Adrenal gland (tissue), 12 donors: ENCODE data around the gene BPIFA3. TPM values are rescaled to one million over a fixed set of nuclear protein-coding genes. Genes with fewer than 3 reads are reported as not detected.

Experiments used
- DNase-seq, 7 donors: peaks; one replicate each; pipeline ENCODE4 v3.0.0-alpha.2; 2019 to 2020
- H3K27ac ChIP-seq, 5 donors: fragments of 200-600 bp; sonication (generic) in 4 of 5; 1 replicate in 3 of 5; 2 replicates in 2 of 5; pipeline versions ENCODE4 v1.5.1 to v1.8.0; 2016 to 2020; ENCODE audit warnings: mild to moderate bottlenecking in 1 of 5
- H3K27me3 ChIP-seq: fragments of 200-600 bp; 2 replicates; pipeline ENCODE4 v1.8.0; 2021
- H3K36me3 ChIP-seq, 2 donors: fragments of 200-600 bp; replicated peaks in 1 of 2; 1 replicate in 1 of 2; 2 replicates in 1 of 2; pipeline versions ENCODE4 v1.5.1 to v1.8.0; 2018 to 2022
- H3K4me1 ChIP-seq, 2 donors: fragments of 200-600 bp; replicated peaks in 1 of 2; 1 replicate in 1 of 2; 2 replicates in 1 of 2; pipeline versions ENCODE4 v1.5.1 to v1.8.0; 2018 to 2021
- H3K4me3 ChIP-seq, 4 donors: fragments of 200-600 bp; sonication (generic) in 3 of 4; one replicate each; pipeline ENCODE4 v1.5.1; 2016 to 2018
- H3K9me3 ChIP-seq, 3 donors: fragments of 200-600 bp; sonication (generic) in 1 of 3; replicated peaks in 1 of 3; 1 replicate in 2 of 3; 2 replicates in 1 of 3; pipeline versions ENCODE4 v1.5.1 to v1.8.0; 2016 to 2021
- CTCF ChIP-seq, 6 experiments: fragments of 450-650 bp in 4 of 6; fragments of 200-600 bp in 2 of 6; sonication (generic) in 1 of 6; IDR thresholded peaks; 1 replicate in 5 of 6; 2 replicates in 1 of 6; pipeline versions ENCODE4 v1.5.1 to v1.8.0; 2016 to 2021; ENCODE audit warnings: antibody characterized with exemption in 6 of 6, mild to moderate bottlenecking in 2 of 6, moderate library complexity in 1 of 6
- POLR2A ChIP-seq, 2 donors: fragments of 450-650 bp; IDR thresholded peaks; one replicate each; pipeline ENCODE4 v1.6.1; 2017; ENCODE audit warnings: antibody characterized with exemption in 2 of 2, mild to moderate bottlenecking in 2 of 2, moderate library complexity in 1 of 2
- WGBS, 4 donors: extraction: QIAGEN DNeasy Blood & Tissue Kit in 2 of 4; methylation state at CpG; one replicate each; pipeline versions ENCODE4 v1.1.5 to v1.1.7; 2013 to 2017; 5-methylcytosine and 5-hydroxymethylcytosine counted together
- intact Hi-C, 2 donors: fragments of 100-400 bp; cut with DNase I; formaldehyde crosslinking; loops; one replicate each; pipeline versions ENCODE4 v1.14.1 to v1.15.0; 2022 to 2023
- polyA plus RNA-seq, 3 donors: library from polyadenylated mRNA; stranded (reverse); fragments of 200-250 nt in 2 of 3; fragments of 350-450 nt in 1 of 3; fragmentation: Illumina TruSeq in 1 of 3; extraction: RNeasy Lipid Tissue Mini Kit (QIAGEN cat#74804) in 1 of 3; gene quantifications; one replicate each; pipeline ENCODE4 v1.2.3, GENCODE V29; 2013 to 2014
- total RNA-seq, 9 donors: library from RNA; depleted of rRNA in 4 of 9; stranded (reverse); fragments of >200 nt in 4 of 9; fragments of 120-200 nt in 1 of 9; fragmentation: NEBNext Ultra II Directional in 1 of 9; extraction: Animal tissue kit (Norgen Biotek cat#: 25700) in 1 of 9; gene quantifications; one replicate each; pipeline versions ENCODE4 v1.1.0 to v1.2.4, GENCODE V29; 2013 to 2023
- donor health status: healthy with polysubstance abuse.
- donor health status: Bipolar disorder and iron deficiency.
- donor health status: DM: yes; HTN: yes; CAD: no.
- donor health status: DM: no; HTN: no; CAD: no.
- donor health status: DM: no; HTN: no; CAD: no.
- donor health status: DM: yes; HTN: yes; CAD: no.

Gene BPIFA3
- total and polyA plus RNA-seq, 12 donors: not detected

- TF ChIP-seq POLR2A (IDR thresholded peaks at IDR 0.05) (no peak), CTCF (IDR thresholded peaks at IDR 0.05) (no peak)
- no peaks in the 10 kb centered on the region for H3K27me3 ChIP-seq
- intact Hi-C loops: loop anchor here in 1 of 2 donors (5.0 kb wide), 1 partner anchor 303 kb away; no protein-coding TSS in a partner anchor
- H3K4me3 ChIP-seq: no peak overlapping the region
- no peaks in the 10 kb centered on the region for H3K4me1 ChIP-seq
- WGBS, 4 donors: 18 to 28% (median 20%) methylated on average over 1 of the region's 1 CpG
- no peaks in the 10 kb centered on the region for H3K36me3 ChIP-seq
- H3K27ac ChIP-seq: no peak overlapping the region
- H3K9me3 ChIP-seq: no peaks in the 10 kb centered on the region
- DNase-seq: no peak
Observed at GRCh38 chr20:33210371-33210770, 6.8 kb upstream of the BPIFA3 start.

- TF ChIP-seq POLR2A (IDR thresholded peaks at IDR 0.05): no peak
- TF ChIP-seq CTCF (IDR thresholded peaks at IDR 0.05): peak in 5 of 6 experiments; percentile 21 to 41 (median 26)
- H3K27me3 ChIP-seq: no peaks in the 10 kb centered on the region
- no peaks in the 10 kb centered on the region for H3K9me3 ChIP-seq
- H3K36me3 ChIP-seq: no peaks in the 10 kb centered on the region
- DNase-seq: peak; percentile 14 to 72 (median 54)
- H3K27ac ChIP-seq: no peak overlapping the region
- intact Hi-C loops: loop anchor here in 1 of 2 donors (5.0 kb wide), 1 partner anchor 305 kb away; no protein-coding TSS in a partner anchor
- WGBS, 4 donors: 6 to 19% (median 14%) methylated on average over 3 to 5 of the region's 5 CpGs
- H3K4me3 ChIP-seq: no peak overlapping the region
- no peaks in the 10 kb centered on the region for H3K4me1 ChIP-seq
Observed at GRCh38 chr20:33211817-33212424, 5.2 kb upstream of the BPIFA3 start.

GRCh38 chr20:33224399-33224798, 7.2 kb downstream of the BPIFA3 start:
- no peak overlapping the region for H3K4me3 ChIP-seq
- no peak for DNase-seq
- H3K4me1 ChIP-seq: no peaks in the 10 kb centered on the region
- no peak overlapping the region for H3K27ac ChIP-seq
- peaks cover 4% of the 10 kb centered on the region for H3K27me3 ChIP-seq
- no peaks in the 10 kb centered on the region for H3K36me3 ChIP-seq
- 47 to 68% (median 61%) methylated on average over 4 of the region's 4 CpGs for WGBS, 4 donors
- no peaks in the 10 kb centered on the region for H3K9me3 ChIP-seq
- TF ChIP-seq CTCF (IDR thresholded peaks at IDR 0.05) (no peak), POLR2A (IDR thresholded peaks at IDR 0.05) (no peak)
- intact Hi-C loops: no loop called here

- TF ChIP-seq CTCF (IDR thresholded peaks at IDR 0.05) (no peak), POLR2A (IDR thresholded peaks at IDR 0.05) (no peak)
- Histone ChIP-seq H3K9me3 (no peaks in the 10 kb centered on the region), H3K27ac (no peak overlapping the region), H3K36me3 (no peaks in the 10 kb centered on the region), H3K4me3 (no peak overlapping the region), H3K27me3 (peaks cover 4% of the 10 kb centered on the region), H3K4me1 (no peaks in the 10 kb centered on the region)
- no peak for DNase-seq
- intact Hi-C loops: no loop called here
- 42 to 56% (median 54%) methylated on average over 6 of the region's 6 CpGs for WGBS, 4 donors
Observed at GRCh38 chr20:33229843-33230242, 12.7 kb downstream of the BPIFA3 start.
